GM12872 (cell line): ENCODE data around the gene GOPC.

ENCODE experiments used
- TF ChIP-seq, protein P1 (sequence below): IDR thresholded peaks from 3 replicates; pipeline ENCODE4 v1.5.1; 2011; ENCODE audit warnings: low read depth, mild to moderate bottlenecking, low read length, moderate library complexity; ENCODE audit not compliant: insufficient read depth

Gene GOPC

DNA sequence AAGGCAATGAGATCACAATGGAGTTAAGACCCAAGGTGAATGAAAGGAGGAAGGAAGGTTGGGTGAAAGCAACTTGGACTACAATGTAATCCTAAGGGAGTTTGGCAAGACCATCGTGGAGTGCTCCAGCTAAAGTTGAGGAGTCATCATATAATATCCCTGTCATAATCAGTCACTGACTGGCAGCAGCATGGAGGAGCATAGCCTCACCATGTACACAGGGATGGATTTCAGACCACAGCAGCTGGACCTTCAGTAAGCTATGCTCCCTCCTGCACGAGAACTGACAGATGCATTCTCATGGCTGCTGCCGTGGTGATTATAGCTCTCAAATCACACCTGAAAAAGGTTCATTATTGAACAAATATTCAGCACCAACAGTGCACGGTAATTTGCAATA lies 43.0 kb downstream of the GOPC start:
- TF ChIP-seq, protein P1, sequence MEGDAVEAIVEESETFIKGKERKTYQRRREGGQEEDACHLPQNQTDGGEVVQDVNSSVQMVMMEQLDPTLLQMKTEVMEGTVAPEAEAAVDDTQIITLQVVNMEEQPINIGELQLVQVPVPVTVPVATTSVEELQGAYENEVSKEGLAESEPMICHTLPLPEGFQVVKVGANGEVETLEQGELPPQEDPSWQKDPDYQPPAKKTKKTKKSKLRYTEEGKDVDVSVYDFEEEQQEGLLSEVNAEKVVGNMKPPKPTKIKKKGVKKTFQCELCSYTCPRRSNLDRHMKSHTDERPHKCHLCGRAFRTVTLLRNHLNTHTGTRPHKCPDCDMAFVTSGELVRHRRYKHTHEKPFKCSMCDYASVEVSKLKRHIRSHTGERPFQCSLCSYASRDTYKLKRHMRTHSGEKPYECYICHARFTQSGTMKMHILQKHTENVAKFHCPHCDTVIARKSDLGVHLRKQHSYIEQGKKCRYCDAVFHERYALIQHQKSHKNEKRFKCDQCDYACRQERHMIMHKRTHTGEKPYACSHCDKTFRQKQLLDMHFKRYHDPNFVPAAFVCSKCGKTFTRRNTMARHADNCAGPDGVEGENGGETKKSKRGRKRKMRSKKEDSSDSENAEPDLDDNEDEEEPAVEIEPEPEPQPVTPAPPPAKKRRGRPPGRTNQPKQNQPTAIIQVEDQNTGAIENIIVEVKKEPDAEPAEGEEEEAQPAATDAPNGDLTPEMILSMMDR: no peak

DNA sequence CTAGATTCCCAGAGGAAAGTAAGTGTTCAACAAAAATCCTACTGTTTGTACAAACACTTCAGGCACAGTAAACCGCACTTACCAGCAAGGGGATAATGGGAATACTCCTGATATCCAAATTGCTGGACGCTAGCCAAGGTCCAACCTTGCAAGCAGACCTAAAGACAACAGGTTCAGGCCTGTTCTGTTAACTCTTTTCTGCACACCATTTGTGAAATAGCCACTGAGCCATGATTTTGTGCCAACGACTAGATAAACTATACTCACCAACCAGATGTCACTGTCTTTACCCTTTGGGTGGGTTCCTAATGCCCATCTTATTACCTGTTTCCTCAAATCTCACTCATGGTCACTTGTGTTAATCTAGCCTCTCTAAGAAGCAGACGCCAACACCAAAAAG lies 43.5 kb downstream of the GOPC start:
- TF ChIP-seq, protein P1: no peak

DNA sequence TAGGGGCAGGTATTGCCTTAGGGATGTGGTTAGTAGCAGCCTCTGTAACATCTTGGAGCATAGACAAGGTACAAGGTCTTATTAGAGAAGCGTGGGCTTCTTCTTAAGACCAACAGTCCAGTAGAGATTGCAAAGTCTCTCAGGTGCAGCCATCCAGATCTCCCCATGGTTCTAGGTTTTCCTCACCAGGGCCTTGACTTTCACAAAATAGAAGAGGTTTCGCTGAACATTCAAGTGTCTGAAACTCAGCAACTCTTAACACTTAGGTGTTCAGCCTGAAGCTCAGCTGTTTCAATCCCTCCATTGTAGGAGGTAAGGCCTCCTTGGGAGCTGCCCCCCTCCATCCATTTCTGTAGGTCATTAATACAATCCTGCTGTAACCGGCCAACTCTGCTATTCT lies 44.4 kb downstream of the GOPC start:
- TF ChIP-seq, protein P1: no peak

DNA sequence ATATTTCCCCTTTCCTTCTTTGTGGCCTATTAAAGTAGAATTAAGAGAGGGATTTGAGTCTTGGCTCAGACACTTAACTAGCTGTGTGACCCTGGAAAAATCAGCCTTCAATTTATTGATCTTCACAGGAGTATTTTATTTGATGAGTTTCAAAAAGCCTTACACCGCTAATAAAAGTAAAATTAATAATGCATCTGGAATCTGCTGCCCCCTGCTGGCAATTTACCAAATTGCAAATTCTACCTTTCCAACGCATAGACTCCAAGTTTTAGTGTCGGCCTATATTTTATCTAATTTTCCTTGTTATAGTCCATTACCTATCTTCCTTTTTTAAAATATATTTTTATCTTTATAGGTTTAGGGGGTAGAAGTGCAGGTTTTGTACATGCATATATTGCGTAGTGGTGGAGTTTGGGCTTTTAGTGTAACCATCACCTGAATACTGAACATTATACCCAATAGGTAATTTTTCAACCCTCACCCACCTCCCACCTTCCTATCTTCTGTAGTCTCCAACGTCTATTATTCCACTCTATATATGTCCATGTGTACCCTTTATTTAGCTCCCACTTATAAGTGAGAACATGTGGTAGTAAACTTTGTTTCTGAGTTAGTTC lies 46.3 kb downstream of the GOPC start:
- TF ChIP-seq, protein P1: peak; percentile 58

- TF ChIP-seq, protein P1: no peak
These were observed 47.0 kb downstream of the GOPC start for GRCh38 chr6:117555262-117555849.

DNA sequence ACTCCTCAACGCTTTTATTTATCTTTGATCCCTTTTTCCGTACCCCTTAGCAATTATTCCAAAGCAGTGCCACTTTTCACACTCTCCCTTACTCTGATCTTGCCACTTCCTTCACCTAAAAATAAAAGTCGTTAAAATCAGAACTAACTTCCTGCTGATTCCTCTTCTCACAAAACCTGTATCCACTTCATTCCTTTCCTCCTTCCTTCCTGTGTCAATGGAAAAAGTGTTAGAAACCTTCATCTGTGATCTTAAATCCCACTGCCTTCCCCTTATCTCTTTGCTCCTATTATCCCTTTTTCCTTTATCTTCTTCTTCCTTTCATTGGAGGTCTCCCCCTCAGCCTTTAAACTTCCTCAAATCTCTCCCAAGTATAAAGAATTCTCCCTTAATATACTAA lies 49.2 kb downstream of the GOPC start:
- TF ChIP-seq, protein P1: no peak

GRCh38 chr6:117552618-117553017 lies 49.7 kb downstream of the GOPC start:
- TF ChIP-seq, protein P1: no peak
